AG04449 (cell line): ENCODE data around the gene SAA4.

Experiments
- CTCF ChIA-PET: fragments of 350-600 bp; formaldehyde crosslinking; extraction: SDS; loops from one replicate; lab custom pipeline; 2021; ENCODE audit warnings: antibody characterized with exemption; lab: Yijun Ruan, JAX
- POLR2A ChIA-PET: fragments of 400-600, 350-600 bp; formaldehyde crosslinking; extraction: SDS; loops from one replicate; lab custom pipeline; 2020; ENCODE audit warnings: antibody characterized with exemption, inconsistent platforms; lab: Yijun Ruan, JAX
- DNase-seq: peaks from one replicate; pipeline ENCODE4 v3.0.0-alpha.2; 2010; ENCODE audit warnings: low read depth, low spot score
- H3K4me3 ChIP-seq: 2 replicates; pipeline ENCODE4 v1.5.1; 2011; ENCODE audit warnings: low read depth, mild to moderate bottlenecking, control low read depth, low read length
- CTCF ChIP-seq: IDR thresholded peaks from one replicate; pipeline ENCODE4 v1.5.1; 2011; ENCODE audit warnings: mild to moderate bottlenecking, moderate library complexity, low read length, control low read depth, inconsistent platforms; ENCODE audit not compliant: insufficient read depth; ENCODE audit errors: missing control alignments

SAA4 gene

GRCh38 chr11:18229501-18229900 is 7.1 kb downstream of the SAA4 start:
- no peak for DNase-seq

DNA sequence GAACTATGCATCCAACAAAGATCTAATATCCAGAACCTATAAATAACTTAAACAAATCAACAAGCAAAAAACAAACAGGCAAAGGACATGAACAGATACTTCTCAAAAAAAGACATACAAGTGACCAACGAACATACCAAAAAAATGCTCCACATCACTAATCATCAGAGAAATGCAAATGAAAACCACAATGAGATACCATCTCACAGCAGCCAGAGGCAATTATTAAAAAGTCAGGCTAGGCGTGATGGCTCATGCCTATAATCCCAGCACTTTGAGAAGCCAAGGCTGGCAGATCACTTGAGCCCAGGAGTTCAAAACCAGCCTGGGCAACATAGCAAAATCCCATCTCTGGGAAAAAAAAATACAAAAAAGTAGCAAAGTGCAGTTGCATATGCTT is 10.7 kb downstream of the SAA4 start:
- ChIA-PET CTCF (interaction anchor here (0.6 kb wide), 1 partner anchor 10 kb away, joined by 3 read pairs; no protein-coding TSS in a partner anchor), POLR2A (no interaction called here)
- DNase-seq, result no peak
- no peak for TF ChIP-seq CTCF
- H3K4me3 ChIP-seq, result no peak overlapping the region

More at GRCh38 chr11:18229501-18229900, 7.1 kb downstream of the SAA4 start:
- no peak for TF ChIP-seq CTCF
- POLR2A ChIA-PET, result no interaction called here
- H3K4me3 ChIP-seq, result no peak overlapping the region
- CTCF ChIA-PET, result no interaction called here

- POLR2A ChIA-PET, result no interaction called here
- H3K4me3 ChIP-seq, result no peak overlapping the region
- TF ChIP-seq CTCF, result no peak
- no peak for DNase-seq
- CTCF ChIA-PET, result no interaction called here
Measured at GRCh38 chr11:18223591-18224387, 12.8 kb downstream of the SAA4 start.

- no peak for DNase-seq
- CTCF ChIA-PET, result no interaction called here
- no peak overlapping the region for H3K4me3 ChIP-seq
- POLR2A ChIA-PET, result no interaction called here
- no peak for TF ChIP-seq CTCF
Measured at GRCh38 chr11:18222814-18223421, 13.7 kb downstream of the SAA4 start.

DNA sequence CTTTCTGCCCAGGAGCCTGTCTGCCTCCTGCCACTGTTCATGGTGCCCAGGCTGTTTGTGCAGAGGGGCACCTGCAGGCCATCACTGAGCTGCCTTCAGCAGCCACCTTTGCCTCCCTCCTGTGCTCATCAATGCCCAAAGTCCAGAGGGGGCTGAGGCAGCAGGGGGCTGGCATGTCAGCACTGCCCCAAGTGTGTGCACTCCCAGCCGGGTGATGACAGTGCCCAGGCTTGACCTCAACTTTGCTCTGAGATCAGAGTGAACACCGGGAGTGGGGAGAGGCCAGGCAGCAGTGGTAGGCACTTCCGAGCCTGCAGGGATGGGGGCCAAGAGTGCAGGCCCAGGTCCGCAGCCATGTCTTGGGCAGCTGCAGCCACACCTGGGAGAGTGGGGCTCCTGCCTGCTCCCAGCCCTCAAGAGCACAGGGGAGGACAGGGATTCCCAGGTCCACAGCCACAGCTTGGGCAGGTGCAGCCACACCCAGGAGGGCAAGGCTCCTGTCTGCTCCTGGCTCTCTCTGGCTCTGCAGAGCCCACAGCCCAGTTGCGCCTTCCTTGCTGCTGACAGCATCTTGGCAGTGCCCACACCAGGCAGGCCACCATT is 15.2 kb downstream of the SAA4 start:
- DNase-seq, result no peak
- POLR2A ChIA-PET, result no interaction called here
- CTCF ChIA-PET, result interaction anchor here (1.2 kb wide), 1 partner anchor 23 kb away, joined by 3 read pairs; no protein-coding TSS in a partner anchor
- H3K4me3 ChIP-seq, result no peak overlapping the region
- TF ChIP-seq CTCF, result no peak

- POLR2A ChIA-PET, result no interaction called here
- no peak for DNase-seq
- no peak for TF ChIP-seq CTCF
- H3K4me3 ChIP-seq, result no peak overlapping the region
- CTCF ChIA-PET, result no interaction called here
Measured at GRCh38 chr11:18209058-18209457, 27.5 kb downstream of the SAA4 start.
